Stimulated activated CD8-positive, alpha-beta memory T cell treated with anti-CD3 and anti-CD28 coated beads, Interleukin-4, amount 100 ng/mL, for 48 hours (primary cell): ENCODE measurements around the gene NUP93.

Source experiments
- DNase-seq: peaks from one replicate; pipeline ENCODE4 v3.0.0-alpha.2; 2020

Gene NUP93

DNA sequence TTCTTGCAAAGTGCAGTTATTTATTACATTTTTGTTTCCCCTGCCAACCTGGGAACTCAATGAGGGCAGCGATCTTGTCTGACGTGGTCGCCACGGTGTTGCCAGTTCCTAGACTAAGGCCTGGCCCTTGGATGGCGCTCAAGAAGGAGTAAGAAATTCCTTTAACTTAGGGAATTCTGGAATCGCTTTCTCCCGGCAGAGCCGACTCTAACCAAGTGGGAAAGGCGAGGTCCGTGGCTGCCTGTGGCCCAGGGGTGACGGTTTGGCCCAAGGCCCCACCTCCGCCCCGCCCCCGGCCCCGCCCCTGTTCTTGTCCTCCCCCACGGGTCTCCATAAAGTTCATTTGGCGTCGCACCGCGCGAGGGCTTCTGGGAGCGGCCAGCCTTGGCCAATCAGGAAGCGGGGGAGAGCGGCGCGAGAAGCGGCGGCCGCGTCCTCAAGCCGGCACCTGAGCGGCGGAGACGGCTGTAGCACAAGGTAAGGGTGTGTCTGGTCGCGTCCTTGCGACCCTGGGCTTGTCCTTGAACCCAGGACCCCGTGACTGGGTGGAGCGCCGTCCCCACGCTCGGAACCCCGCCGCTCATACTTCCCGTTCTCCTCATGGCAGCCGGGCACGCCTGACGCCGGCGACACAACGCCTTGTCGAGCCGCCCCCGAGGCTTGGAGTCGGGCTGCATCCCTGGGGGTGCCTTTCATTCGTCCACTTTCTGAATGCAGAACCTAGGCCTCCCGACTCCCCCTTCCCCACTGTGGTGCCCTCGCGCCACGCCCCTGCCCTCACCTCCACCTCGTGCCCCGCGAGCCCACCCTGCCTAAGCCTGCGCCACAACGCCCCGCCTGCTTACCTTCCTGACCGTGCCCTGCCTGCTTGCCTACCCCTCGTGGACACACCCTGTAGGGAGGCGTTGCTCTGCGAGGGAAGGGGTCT is at the start of gene NUP93:
Gene NUP93 (plus strand): TSS at position 395 of the 928 bp plus-strand sequence. CDS start 18,119 bp downstream, outside the sequence.
- DNase-seq: peak; percentile 91

DNA sequence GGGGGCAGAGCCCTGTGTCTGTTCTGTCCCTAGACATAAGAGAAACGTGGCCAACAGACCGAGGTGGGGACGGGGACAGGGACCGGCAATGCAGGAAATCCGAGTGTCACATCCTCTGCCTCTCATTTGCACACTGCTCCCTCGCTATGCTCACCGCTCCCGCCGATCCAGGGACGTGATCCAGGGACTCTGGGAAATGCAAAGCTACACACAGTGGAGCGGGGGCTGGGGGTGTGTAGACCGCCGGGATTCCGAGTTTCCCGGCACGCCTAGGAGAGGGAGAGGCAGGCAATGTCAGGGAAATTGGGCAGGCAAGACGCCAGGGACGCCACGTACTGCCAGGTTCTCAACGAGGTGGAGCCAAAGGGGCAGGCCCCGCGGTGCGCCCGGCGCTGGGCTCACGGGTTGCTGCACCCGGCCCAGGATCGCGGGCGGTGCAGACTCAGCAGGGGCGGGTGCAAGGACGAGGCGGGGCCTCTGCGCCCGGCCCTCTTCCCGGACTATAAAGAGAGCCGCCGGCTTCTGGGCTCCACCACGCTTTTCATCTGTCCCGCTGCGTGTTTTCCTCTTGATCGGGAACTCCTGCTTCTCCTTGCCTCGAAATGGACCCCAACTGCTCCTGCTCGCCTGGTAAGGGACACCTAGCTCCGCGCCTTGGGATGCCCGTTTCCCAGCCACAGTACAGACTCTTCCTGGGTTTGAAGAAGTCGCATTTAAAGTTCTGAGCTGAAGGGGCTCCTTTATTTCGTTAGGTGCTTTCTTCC is 47.8 kb upstream of the NUP93 start, which contains the start of gene MT1X:
Gene MT1X (plus strand): TSS at position 532 of the 764 bp plus-strand sequence. CDS start 71 bp downstream, at position 603.
- DNase-seq: peak; percentile 94

DNA sequence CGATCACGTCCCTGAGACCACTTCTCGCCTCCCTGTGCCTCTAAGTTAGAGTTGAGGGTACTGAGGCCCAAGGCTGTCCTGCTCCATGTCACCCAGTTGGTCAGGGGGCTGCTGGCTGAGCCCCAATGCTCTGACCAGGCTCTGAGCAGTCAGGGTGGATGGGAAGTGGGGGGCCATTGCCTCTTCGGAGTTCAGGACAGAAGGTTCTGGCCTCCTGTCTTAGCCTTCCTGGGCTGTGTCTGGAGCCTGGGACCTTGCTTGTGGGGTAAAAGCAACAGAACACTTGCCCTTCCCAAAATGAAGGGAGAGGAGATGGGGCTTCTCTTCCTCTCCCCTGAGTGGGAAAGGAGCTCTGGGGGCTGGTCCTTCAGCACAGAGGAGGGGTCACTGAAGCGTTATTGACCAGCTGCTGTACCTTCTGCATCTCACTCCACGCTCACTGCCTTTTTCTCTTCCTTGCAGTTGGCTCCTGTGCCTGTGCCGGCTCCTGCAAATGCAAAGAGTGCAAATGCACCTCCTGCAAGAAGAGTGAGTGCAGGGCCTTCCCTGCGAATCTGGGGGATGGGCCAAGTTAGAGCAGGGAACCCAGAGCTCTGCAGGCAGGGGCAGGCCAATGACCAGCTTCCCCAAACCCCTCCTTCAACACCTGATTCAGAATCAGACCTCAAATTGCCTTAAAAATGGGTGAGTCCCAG is 47.1 kb upstream of the NUP93 start:
- peak; percentile 41 for DNase-seq

DNA sequence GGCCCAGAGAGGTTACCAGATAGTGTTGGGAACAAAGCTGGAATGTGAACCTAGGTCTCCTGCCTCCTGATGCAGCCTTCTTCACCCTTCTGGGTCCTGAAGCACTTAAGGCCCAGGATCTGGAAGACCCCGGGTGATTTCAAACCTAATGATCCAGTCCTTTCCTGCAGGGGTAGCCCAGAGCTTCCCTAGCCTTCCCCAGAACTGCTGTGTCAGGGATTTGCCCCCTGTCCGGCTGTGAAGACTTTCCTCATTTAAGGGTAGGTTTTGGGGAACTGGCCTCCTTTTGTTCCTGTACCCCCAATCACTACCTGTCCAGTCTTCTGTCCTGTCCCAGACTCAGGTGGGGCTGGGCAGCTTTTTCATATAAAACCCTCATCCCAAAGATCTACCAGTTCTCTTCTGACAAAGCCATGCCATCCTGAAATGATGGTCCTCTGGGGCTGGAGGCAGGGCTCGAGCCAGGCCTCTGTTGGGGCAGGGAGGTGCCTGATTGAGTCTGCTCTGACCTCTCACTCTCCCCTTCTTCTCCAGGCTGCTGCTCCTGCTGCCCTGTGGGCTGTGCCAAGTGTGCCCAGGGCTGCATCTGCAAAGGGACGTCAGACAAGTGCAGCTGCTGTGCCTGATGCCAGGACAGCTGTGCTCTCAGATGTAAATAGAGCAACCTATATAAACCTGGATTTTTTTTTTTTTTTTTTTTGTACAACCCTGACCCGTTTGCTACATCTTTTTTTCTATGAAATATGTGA is 46.3 kb upstream of the NUP93 start:
- no peak for DNase-seq

DNA sequence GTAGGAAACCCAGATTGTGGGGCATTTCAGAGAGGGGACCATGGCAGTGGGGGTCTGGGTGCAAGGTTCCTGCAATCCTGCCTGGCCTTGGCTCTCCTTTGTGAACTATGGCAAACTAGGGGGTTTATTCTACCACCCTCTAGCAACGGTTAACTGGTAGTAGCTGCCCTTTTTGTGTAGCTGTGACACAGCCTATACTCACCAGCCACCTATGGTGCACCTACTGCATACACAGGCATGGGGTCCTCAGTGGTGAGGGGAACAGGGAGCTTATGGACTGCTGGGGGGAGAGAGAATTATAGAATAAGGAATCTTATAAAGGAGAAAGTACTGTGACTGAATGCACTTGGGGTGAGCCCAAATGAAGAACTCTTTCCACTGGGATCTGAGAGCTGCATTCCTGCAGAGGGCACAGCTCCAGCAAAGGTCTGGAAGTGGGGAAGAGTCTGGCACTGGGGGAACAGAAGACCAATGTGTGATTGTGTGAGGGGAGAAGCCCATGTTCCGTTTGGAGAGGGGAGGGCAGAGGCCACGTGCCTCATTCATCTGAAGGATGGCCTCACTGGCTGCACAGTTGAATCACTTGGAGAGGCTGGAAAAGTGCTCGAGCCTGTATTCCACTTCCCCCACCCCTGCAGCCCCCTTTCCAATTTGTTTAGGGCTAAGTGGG is 45.5 kb upstream of the NUP93 start:
- no peak for DNase-seq

DNA sequence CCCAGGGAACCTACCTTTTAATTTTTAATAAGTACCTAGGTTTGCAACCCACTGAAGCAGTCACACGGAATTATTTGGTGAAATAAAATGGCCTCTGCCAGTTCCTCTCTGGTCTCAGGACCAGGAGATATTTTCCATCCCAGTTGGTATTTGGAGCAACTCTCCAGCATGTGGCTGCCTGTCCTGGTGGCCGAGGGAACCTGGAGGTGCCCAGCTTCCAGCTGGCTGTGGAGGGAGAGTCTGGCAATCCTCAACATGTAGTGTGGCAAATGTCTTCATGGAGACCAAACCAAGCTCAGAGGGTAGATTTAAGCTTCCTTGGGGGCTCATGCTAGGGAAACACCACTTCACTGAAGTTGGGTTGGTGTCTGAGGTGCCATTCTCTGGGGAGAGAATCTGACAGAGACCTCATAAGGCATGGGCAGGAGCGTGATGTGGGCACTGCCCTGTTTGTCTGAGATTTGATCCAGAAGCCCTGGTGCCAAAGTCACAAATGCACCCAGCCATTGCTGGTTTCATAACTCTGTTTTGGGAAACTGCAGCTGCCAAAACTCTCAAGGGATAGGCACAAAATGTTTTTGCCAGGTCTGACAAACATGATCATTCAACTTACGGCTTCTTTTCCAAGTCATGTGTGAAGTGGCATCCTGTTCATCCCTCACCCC is 44.9 kb upstream of the NUP93 start:
- no peak for DNase-seq

DNA sequence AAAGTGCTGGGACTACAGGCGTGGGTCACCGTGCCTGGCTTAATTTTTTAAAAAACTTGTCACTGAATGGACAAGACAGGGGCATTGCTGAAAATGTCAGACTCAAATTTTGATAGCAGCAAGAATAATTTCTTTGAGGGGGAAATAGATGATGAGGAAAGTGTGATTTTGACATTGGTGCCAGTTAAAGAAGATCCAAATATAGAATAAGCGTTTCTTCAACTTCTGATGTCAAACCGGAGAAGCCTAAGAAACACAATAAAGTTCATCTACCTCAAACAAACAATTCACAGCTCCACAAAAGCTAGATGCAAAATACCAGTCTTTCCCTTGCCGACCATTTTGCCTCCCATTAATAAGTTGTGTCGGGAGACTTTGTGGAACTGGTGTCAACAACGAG is 43.2 kb upstream of the NUP93 start:
- no peak for DNase-seq

DNA sequence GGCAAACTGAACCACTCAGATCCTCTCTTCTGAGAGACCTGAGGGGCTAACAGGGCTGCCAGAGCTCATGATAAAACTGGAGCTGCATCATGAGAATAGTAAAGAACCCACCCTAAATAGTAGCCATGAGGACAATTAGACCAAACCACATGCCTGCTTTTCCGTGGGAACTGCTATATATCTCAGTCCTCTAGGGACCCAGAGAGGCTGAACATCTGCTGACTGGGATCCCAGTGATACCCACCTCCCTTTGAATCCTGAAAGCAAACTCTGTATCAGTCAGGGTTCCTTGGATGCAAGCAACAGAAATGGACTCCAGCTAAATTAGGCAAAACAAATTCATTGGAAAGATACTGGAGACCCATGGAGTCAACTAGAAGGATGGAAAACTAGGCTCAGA is 41.2 kb upstream of the NUP93 start:
- DNase-seq: no peak

DNA sequence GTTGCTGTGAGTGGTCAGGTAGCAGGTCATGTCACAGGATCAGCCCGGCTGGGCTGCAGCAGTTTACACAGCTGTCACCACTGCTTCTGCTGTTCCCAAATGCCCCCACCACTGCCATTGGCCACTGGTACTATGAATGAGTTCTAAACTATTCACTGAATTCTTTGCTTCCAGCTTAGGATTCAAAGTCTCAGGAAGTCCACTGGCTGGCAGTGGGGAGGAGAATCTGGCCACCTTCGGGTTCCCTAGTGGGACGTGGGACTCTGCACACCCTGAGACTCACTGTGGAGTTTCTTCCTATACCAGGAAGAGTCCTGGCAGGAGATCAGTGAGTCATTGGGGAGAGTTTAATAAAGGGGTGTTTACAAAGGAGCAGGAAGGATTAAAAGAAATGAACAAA is 40.8 kb upstream of the NUP93 start:
- no peak for DNase-seq

DNA sequence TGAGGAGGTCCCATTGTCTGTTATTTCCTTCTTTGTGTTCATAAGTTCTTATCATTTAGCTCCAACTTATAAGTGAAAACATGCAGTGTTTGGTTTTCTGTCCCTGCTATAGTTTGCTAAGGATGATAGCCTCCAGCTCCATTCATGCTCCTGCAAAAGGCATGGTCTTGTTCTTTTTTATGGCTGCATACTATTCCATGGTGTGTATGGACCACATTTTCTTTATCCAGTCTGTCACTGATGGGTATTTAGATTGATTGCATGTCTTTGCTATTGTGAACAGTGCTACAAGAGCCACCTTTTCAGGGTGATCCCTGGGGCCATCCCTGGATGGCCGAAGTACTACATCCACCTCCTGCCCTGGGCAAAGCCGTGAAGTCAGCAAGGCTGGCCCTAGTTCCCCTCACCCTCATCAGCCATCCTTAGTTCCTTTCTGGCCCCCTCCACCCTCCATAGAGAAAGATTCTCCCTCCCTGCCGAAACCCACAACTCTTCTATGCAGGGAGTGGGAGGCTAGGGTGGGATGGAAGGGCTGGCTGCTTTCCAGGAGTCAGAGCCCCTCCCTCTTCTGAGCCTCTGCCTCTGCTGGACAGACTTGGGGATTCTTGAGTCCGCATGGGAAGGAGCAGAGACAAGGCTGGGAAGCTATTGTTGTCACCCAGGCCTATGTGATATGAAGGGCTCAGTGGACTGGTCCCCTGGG is 39.4 kb upstream of the NUP93 start:
- DNase-seq: no peak

DNA sequence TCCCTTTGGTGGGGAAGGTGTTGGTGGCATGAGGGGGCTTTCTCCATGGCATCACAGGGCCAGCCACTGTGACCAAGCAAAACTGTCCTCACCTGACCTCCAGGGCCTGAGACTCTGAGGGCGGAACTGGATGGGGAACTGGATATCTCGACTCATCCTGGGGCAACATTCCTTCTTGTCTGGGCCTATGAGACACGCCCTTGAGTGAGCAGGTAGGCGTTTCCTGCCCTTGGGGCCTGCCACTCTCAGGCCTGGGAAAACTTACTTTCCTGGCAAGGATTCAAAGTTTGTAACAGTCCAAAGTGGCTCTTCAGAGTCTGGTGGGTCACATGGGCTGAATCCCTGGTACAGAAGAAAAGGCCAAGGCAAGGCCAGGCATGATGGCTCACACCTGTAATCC is 38.0 kb upstream of the NUP93 start:
- no peak for DNase-seq

DNA sequence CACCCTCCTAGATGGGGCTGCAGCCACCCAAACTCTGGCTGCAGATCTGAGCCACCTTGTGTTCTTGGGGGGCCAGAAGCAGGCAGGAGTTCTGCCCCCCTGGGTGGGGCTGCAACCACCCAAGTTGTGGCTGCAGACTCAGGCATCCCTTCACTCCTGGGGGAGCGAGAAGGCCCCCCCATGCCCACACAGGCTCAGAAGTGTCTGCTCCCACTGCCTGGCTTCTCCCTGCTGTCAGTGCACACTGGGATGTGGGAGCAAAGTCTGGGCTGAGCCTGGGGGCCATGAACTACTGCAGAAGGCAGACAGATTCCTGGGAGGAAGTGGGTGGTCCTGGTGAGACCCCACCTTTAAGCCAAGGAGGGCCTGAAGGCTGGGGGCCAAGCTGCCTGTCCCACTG is 34.7 kb upstream of the NUP93 start:
- DNase-seq: no peak

DNA sequence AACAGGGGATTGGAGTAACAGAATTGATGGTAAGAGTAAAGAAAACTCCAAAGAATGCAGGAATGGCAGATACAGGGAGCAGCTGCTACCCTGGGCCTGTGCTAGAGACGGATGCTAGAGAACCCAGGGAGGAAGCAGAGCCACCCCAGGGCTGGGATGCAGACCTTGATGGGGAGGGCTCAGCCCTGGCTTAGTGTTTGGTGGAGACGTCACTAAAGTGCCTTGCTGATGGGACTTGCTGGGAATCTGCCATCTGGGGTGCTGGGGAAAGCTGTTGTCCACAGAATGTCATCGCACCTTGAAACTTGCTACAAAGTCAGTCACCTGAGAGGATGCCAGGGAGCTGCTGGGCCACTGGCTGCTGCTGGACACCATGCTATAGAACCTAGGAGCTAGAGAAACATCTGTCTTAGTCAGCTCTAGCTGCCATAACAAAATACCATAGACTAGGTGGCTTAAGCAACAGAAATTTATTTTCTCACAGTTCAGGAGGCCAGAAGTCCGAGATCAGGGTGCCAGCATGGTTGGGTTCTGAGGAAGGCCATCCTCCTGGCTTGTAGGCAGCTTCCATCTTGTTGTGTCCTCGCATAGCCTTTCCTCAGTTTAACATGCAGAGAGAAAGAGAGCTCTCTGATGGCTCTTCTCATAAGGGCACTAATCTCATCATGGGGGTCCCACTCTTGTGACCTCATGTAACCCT is 32.3 kb upstream of the NUP93 start:
- DNase-seq: no peak

DNA sequence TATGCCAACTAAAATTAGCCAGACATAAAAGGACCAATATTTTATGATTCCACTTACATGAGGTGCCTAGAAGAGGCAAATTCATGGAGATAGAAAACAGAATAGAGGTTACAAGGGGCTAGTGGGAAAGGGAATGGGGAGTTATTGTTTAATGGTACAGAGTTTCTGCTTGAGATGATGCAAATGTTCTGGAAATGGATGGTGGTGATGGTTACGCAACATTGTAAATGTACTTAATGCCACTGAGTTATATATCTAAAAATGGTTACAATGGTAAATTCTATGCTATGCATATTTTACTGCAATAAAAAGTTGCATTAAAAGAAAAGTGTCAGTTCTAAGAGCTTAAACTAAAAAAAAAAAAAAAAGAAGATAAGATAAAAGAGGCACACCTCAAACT is 29.7 kb upstream of the NUP93 start:
- no peak for DNase-seq

DNA sequence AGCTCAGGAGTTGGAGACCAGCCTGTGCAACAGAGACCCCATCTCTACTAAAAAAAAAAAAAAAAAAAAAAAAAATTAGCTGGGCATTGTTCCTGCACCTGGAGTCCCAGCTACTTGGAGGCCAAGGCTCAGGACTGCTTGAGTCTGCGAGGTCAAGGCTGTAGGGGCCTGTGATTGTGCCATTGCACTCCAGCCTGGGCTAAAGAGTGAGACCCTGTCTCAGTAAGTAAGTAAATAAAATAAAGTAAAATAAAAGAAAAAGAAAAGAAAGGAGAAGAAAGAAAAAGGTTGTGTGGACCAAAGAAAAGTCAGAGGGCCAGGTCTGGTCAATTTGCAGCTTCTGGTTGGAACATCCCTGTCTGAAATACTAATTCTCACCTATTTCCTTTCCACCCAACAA is 29.3 kb upstream of the NUP93 start:
- peak; percentile 7 for DNase-seq

DNA sequence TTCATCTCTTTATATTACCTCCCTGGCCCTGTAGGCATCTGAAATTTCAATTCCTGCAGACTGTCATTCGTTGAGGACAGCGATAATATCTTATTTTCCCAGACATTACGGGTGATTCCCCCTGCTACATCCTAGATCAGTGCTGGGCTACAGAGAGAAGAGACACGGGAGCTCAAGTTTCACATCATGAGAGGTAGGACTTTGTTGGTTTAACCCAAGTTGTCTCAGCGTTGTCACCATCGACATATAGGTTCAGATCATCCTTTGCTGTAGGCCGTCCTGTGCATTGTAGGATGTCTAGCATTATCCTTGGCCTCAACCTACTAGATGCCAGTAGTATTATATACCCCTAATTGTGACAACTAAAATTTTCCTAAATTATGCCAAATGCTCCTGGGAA is 28.4 kb upstream of the NUP93 start:
- DNase-seq: no peak

DNA sequence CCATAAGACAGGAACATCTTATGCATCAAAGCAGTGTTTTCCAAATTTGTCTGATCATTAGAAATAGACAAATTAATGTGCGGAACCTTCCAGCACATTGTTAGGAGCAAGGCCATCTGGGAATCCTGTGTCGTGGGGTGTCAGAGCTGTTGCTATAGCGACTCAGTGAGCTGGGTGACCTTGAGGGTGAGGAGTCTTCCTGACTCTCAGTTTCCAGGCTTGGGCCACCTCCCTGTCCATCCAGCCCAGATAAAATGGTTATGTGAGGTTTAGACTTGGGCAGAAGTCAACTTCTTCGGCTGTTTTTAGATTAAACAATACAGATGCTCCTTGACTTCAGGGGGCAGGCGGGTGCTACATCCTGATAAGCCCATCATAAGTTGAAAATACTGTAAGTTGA is 27.1 kb upstream of the NUP93 start:
- DNase-seq: no peak

DNA sequence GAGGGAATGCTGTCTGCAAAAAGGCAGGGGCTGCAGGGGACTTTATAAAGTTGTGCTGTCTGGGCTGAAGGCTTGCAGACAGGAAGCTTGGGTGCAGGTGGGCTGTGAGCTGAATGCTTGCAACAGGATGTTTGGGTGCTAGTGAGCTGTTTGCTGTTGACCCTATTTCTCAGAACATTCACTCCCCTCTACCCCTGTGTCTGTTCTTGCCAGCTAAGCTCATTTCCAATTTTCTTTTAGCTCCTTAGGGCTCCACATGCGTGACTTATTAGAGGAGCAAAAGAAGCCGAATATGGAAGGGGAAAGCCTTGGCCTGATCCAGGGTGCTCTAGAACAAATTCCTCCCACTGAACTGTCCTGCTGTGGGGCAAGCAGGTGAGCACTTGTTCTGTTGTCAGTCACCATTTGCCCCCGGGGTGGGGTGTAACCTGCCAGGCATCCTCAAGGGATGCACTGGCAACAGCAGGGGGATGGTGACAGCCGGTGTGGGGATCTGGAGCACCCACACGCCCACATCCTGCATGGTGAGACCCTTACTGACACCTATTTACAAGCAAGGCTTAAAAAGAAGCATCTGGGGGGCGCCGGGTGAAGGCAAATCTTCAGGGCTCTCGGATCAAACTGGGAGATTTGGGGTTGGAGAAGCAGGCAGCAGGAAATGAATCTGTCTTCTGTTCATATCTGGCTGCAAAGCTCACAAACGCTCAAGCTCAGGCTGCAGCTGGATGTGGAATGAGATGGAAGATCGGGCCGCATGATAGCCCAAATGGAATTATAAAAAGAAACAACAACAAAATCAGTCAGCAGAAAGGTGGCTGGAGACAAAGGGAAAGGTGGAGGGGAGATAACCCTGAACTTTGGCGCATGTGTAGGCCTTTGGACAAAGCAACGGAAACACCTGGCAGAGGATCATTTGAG is 21.1 kb upstream of the NUP93 start:
- peak; percentile 52 for DNase-seq

DNA sequence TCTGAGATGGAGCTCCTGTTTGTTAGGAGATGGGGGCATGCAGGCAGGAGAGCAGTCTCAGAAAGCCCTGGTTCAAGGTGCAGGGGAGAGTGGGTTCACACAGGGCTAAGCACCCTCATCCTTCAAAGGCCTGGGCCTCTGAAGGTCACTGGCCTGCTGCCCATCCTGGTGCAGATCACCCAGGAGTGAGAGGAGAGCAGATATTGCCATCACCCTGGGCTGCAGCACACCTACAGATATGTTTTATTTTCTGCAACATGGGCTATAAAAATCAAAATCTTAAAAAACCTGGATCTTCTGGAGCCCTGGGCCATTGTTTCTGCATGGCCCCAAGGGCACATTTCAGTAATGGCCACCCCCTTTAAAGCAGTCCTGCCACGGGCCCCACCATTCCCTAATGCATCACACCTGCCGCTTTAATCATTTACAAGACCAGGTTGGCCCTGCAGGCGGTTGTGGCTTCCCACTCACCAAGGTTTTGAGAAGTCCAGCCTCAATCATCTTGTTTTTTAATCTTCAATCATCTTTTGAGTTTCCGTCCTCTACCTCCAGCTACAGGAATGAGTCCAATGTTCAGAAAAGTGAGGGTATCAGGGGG is 20.4 kb upstream of the NUP93 start:
- peak; percentile 36 for DNase-seq
